Activated effector memory CD4-positive, alpha-beta T cell treated with anti-CD3 and anti-CD28 coated beads, Interleukin-2, amount 50 U/mL, for 16 hours (primary cell): ENCODE data around the gene ARHGEF28.

Experiments
- DNase-seq: peaks from one replicate; pipeline ENCODE4 v3.0.0-alpha.2; 2020

Gene ARHGEF28

DNA sequence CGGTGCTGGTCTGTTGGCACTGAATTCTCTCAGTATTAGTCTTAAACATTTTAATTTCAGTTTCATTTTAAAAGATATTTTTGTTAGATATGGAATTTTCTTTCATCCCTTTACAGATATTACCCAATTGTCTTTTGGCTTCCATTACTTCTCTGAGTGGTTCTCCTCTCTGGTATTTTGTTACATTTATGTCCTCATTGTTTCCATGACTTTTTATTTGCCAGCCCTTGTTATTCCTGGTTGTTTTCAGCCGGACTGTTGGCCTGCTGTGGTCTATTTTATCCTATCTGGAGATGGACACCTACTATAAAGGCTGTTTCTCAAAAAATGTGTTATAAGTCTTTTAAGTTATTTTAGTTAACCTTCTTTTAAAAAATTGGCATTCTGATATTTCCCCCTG is 117.2 kb downstream of the ARHGEF28 start:
- no peak for DNase-seq

DNA sequence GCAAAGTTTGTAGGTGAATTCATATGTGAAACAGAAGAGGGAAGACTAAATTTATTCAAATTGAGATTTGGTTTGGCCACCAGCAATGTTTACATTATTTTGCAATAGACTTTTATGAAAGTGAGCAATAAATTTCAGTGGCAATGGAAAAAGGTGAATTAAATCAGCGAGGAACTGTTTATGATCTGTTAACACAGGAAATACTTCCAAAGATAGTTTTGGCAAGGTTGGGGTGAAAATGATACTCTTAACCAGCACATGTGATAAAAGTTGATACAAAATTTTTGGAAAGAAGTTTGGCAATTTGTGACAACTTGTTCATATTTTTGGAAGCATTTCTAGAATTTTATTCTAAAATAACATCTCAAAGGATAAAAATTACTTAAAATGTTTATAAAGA is 119.8 kb downstream of the ARHGEF28 start:
- DNase-seq: no peak

DNA sequence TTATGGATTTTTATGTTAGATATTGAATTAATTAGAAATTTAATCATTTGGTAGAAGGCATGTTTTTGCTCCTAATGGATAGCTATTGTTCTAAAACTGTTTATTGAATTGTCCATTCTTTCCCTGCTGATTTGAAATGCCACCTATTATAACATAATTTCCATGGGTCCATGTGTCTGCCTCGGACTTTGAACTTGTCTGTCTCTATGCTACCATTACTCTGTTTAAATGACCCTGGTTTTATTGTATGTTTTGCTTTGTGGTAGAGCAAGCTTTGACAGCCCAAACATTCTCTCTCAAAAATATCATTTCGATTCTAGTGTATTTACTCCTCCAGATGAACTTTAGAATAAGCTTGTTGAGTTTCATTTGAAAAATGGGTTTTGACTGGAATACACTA is 120.6 kb downstream of the ARHGEF28 start:
- DNase-seq: no peak

DNA sequence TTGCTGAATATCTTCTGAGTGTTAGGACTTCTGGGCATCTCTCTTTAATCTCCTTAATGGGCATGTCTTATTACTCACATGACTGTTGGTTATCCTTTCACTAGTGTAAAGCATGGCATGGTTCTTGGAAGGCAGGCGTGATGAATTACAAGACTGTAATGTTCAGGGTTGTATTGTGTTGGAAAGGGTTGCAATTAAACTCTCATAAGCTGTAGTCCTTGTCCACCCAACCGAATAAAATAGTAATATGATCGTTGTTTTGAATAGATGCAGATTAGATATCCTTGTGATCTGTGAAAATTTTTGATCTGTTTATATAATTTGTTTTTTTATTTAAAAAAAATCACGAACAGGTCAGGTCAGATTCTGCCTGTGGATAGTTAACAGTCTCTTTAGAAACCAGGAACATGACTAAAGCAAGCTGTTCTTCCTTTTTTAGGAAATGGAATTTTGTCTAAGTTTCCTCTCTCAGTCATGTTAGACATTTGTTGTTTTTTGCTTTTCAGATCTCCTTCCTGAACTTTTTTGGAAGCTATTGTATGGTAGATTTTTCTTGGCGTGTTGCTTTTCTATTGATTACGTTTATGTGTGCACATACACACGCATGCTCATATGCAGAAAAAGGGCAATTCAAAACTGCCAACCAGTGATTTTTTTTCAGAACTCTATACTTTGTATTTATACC is 121.8 kb downstream of the ARHGEF28 start:
- no peak for DNase-seq

DNA sequence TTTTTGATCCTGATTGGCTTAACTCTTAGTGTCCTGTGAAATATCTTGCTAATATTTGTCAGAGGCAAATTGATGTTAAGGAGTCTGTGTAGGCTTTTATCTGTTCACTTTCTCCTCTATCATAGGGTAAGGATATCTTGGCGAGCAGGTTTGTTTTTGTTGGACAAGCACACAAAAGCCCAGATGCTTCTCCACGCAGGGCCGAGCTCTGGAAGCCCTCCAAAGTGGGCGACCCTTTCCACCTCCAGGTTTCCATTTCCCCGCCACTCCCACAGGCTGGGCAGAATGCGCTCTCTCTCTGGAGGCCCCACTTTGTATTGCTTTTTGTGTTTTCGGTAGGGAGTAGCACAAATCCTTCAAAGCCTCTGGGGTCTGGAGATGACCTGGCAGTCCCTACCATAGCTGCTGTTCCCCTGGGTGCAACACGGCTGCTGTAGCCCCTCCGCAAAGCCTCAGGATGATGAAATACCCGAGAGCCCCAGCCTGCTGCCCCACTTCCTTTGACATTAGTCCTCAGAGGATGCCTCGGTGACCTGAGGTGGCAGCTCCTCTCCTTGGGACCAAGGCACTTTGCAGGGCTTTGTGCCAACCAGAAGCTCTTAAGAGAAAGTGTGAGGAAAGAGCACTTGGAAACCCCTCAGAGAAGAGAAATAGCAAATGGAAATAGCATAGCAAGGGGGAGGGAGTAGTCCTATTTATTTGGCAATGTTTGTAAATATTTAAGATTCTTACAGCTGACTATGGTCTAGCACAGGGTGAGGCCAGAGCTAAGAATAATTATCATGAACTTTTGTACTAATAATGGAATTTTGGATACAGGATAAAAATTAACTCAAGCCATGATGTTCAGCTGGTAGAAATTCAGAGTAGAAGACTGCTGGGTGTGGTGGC is 122.8 kb downstream of the ARHGEF28 start:
- DNase-seq: no peak

DNA sequence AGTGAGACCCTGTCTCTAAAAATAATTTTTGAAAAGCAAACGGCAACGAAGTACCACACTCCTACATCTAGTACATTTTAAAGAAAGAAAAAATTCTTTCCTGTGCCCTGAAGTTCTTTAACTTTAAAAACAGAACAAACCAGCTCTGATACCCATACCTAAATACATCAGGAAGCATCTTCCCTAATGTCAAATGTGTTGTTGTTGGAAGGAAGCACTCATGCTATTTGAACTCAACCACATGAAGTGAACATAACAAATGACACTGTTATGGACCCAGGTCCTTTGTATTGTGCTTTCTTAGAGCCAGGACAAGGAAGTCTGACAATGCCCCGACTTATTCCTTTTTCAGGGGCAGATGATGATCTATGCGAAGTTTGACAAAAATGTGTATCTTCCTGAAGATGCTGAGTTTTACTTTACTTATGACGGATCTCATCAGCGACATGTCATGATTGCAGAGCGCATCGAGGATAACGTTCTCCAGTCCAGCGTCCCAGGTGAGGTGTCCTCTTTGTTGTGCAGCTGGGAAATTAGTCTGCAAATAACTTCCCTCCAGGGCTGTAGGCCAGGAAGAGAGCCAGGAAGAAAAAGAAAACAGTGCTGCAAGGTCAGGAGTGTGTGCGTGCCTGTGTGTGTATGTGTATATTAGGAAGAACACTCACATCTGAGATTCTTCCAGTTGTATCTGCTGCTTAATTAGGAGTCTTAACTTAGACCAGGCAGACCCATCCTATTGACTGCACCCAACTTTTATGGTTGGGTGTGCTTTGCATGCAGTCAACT is 123.7 kb downstream of the ARHGEF28 start:
- DNase-seq: no peak

DNA sequence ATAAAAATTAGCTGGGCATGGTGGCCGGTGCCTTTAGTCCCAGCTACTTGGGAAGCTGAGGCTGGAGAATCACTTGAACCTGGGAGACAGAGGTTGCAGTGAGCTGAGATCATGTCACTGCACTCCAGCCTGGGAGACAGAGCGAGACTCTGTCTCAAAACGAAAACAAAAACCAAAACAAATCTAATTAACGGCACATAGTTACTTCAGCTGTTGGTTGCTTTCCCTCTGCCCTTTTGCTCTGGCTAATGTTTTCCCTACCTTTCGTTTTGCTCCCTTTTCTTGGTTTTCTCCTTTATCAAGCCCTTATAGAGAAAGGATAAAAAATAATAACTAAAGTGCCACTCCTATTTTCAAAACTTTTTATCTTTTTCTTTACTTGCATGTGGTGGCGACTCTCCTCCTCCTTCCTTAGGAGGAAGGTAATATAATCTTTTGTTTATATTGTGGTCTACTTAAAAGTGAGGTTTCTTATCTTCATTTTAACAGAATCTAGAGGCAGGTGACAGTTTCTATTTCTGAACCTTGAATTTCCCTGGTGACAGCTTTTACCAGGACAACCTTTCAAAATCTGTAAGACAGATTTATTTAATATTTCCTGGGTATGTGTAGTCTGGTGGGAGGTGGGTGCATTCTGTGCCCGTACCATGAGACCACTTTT is 125.4 kb downstream of the ARHGEF28 start:
- no peak for DNase-seq

DNA sequence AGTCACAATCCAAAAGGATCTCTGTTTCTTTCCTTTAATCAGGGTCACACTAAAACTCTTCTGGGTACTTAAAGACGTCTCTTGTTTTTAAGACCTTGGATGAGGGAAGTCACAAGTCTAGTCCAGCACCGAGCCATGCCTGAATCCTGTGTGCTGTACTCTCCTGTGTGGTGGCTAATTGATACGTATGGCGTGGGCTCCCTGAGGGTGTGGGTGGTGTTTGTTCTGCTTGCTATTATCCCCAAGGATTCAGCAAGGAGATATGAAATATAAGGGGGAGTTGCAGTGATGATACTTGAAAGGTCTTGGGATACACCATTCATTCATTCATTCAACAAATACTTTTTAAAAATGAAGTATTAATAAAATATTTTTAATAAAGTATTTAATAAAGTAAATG is 128.3 kb downstream of the ARHGEF28 start:
- no peak for DNase-seq

DNA sequence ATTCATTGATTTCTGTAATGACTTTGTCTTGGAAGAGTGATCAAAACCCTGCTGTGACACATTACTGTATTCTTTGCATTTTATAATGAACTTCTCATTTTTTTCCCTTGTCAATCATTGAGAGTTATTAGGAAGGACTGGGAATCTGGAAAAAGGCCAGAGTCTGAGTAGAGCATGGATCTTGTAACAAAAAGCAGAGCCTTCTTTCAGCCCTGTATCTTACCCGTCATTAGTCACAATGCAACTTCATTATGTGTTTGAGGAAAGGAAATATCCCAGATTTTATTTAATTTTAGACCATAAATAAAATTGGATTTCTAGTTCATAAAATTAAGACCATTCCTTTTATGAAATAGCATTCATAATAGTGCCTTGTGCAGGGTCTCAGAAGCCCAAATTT is 131.4 kb downstream of the ARHGEF28 start:
- DNase-seq: no peak

DNA sequence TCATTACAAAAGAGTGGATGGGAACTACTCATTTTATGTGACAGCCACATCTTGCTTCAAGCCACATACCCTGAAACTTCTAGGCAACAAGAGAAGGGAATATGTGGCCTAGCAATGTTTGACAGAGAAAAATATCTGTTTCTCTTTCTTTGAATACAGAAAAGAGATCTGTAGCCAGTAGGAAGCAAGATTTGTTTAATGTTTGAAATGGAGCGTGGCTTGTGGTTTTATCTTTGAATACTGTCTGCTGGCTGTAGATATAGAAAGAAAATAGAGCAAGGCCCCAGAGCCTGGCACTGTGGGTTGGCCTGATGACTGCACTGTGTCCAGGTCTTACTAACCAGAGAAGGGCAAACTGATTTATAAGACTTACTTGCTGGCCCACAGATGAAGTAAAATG is 133.8 kb downstream of the ARHGEF28 start:
- DNase-seq: no peak

DNA sequence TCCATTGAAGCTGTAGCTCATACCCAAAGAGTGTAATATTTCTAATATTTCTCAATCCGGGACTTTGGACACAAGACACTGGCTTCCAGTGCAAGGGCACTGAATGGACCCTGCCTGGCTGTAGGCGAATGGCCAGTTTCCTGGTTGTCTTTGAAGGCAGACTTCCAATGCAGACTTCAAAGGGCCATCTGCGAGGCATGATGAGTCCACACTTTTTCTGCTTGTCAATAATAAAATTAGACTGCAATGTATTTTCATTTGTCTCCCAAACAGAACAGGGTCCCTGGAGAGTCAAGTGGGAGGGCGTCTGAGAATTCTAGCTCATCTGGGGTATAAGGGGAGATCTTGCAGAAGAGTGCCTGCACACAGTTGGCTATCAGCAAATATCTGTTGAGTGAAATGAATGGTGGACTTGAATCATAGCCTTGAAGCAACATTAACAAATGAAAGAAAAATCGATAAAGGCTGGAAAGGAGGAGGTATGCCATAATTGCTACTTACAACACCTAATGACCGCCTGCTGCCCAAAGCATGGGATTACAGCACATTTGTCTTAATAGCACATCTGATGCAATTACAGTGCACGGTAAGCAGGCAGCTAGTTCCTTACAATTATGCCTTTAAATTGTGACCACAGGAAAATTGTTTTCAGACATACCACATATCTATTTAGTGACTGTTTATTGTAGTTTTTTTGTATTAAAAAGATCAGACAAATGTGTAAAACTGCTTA is 137.5 kb downstream of the ARHGEF28 start:
- DNase-seq: no peak

DNA sequence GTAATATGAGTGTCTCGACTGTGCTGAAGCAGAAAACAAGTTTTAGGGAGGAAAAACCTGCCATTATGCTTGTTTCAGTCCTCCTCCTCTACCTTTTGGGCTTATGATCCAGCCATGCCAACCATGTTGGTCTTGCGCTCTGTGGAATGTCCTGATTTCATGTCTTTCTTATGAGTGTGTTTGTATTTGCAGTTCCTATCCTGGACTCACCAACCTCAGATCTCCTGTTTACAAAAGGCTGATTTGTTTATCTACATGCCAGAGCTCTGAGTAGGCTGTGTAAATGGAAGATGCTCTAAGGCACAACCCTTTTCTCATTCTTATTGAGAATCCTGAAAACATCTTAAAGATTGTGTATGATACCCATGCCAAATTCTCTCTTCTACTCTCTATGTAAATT is 138.6 kb downstream of the ARHGEF28 start:
- DNase-seq: no peak

DNA sequence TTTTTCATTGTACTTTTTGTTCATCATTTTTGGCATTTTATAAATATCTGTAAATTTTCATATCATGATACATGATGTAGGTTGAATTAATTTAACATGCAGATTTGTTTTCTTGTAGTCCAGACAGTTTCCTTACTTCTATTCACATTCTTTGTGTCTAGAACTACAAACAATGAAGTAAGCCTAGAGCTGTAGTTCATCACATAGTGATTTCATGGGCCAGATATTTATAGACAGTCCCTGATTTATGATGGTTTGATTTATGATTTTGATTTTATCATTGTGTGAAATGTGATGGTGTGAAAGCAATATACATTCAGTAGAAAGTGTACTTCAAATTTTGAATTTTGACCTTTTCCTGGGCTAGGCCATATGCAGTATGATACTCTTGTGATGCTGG is 139.0 kb downstream of the ARHGEF28 start:
- DNase-seq: no peak

DNA sequence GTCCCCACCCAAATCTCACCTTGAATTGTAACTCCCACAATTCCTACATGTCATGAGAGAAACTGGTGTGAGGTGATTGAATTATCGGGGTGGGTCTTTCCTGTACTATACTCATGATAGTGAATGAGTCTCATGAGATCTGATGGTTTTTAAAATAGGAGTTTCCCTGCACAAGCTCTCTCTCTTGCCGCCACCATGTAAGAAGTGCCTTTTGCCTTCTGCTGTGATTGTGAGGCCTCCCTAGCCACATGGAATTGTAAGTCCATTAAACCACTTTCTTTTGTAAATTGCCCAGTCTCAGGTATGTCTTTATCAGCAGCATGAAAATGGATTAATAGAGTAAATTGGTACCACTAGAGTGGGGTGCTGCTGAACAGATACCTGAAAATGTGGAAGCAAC is 140.9 kb downstream of the ARHGEF28 start:
- no peak for DNase-seq

DNA sequence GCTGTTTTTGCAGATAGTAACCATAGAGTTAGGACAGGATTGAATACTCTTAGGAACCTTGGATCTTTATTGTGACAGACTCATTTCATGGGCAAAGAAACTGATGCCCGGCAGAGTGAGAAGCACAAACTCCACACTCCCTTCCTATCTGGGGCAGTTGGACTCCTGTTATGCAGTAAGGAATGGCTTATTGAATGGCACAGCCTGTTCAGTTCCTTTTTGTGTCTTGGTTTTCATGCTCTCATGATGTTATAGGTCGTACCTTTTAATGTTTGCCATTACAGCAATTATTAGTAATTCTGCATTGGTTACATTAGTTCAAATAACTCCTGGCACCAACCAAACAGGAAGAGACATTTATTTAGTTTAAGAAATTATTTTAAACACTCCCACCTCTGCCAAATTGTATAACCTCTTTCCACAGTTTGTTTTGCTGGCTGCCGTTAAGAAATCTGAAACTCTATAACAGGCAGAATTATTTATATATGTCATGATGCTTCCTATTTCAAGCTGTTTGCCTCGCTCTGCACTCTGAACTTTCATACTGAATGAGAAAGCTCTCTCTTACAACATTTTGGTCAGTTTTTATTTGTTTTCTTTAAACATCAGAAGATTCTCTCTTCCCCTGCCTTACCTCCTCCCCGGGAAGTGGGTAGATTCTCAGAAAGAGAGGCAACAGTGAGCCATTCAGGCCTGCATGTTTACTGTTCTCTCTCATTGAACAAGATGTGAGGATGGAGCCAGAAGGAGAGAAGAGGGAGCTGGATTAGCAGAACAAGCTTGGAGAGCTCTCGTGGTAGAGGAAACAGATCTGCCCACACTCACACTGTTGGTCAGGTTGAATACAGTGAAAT is 144.4 kb downstream of the ARHGEF28 start:
- DNase-seq: no peak

DNA sequence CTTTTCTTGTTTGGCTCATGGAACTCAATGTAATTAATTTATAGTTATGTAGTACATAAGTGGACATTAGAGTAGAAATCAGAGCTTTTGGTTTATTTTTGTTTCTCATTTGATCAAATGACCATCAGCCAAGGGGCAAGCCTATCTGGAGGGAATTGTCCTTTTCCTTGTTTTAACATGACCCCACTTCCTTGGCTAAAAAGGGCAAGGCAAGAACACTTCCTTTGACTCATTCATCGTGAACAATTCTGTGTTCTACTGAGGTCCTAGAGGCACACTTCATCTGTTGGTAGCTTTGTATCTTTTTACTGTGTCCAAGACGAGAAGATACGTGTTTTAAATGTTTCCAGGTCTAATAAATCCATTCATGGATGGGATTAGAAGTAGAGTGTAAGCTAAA is 148.9 kb downstream of the ARHGEF28 start:
- no peak for DNase-seq

DNA sequence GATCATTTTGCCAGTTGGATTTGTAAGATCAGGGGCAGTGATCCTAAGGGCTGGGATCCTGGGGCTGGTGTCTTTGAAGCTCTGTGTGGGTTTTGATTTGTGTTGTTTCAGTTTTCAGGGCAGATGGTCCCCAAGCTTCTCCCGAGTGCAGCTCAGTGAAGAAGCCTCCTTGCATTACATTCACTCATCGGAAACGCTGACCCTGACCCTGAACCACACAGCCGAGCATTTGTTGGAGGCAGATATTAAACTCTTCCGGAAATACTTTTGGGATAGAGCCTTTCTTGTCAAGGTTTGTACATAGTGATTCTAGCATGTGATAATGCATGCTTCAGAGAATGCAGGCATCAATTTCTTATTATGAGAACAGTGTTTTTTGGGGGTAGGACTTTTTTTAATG is 150.4 kb downstream of the ARHGEF28 start:
- DNase-seq: no peak

DNA sequence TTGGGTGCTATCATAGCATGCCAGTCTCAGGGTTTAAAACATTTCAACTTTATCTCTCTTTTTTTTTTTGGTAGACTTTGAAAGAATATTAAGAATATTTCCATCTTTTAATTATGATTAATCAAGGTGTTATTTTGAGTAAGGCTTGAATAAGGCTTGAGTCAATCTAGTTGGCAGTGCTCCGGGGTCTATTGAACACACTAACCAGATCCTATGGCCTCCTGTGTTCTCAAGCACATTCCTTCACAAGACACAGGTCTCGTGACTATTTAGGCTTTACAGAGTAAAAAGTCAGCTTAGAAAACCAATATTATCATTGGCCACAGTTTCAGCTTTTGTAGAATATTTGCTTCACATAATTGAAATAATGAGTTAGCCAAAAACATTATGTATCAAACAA is 151.2 kb downstream of the ARHGEF28 start:
- DNase-seq: no peak

DNA sequence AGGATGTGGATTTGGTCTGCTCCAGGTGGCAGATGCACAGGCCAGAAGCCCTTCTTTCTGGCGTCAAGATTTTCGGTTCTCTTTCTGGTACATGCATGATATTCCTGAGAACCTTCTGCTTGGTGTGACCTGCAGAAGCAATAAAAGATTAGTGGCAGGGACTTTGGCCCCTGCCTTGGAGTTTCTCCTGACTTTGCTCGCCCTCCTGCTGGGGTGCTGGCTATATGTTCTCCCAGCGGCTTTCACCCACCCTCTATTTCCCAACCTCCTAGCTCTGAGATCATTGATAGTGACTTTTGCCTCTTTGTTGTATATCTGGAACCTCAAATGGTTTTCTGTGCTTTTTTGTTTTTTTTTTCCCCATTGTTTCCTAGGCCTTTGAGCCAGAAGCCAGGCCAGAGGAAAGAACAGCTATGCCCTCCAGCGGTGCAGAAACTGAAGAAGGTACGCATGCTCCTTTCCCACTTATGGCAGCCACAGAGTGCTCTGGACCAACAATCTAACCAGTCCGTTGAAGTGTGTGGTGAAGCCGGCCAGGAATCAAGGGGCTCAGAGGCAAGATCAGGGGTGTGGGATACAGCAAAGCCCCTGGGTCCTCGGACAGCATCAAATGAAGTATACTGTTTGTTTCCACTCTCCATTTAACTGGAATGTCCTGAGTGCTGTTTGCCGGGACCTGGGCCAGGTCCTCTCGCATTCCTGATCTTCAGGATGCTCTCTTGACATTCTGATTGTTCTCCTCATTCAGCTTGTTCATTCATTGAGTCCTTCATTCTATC is 154.5 kb downstream of the ARHGEF28 start:
- no peak for DNase-seq

DNA sequence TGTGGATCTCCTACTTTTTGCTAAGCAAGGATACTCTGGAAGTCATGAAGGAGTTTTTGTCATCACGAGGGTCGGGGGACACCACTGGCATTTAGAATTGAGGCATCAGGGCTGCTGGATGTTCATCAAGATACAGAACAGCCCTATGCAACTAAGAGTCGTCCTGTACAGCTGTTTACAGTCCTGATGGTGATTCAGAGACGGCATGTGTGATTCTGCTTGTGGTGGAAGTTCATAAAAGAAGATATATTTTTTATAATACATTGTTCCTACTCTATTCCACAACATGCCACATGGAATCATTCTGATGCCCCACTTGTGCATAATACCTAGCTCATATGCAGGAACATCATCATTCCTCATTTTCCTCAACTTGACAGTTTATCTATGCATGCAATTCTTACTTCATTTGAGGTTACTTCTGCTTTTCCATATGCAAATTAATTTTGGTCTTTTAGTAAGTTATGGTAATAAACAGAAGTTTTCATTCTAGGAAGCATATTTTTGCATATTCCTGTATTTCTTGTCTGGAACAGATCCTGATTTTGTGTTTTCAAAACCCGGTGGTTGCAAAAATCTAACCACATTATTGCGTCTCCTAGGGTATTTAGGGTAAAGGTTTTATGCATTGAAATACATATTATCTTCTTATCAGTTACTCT is 155.2 kb downstream of the ARHGEF28 start:
- DNase-seq: no peak
